Fibroblast of lung (primary cell): ENCODE measurements around the gene SLC31A1. TPM values are rescaled to one million over a fixed set of nuclear protein-coding genes. Genes with fewer than 3 reads are reported as not detected.
"Not testable (repeated sequence)": the region's sequence is repeated elsewhere in the genome, so short reads cannot be mapped to it uniquely, and the experiment has no call there.

Experiments
- DNase-seq, 2 donors: peaks; one replicate each; pipeline versions ENCODE4 v3.0.0 to v3.0.0-alpha.2; 2010; ENCODE audit warnings: low read depth in 2 of 2
- H2AFZ ChIP-seq: 2 replicates; pipeline ENCODE4 v1.5.1; 2012; ENCODE audit warnings: low read length, control low read depth, inconsistent platforms
- H3K27ac ChIP-seq: 2 replicates; pipeline ENCODE4 v1.5.1; 2011; ENCODE audit warnings: low read length, control low read depth; ENCODE audit not compliant: insufficient read depth
- H3K27me3 ChIP-seq: 2 replicates; pipeline ENCODE4 v1.5.1; 2011; ENCODE audit warnings: mild to moderate bottlenecking, low read length; ENCODE audit not compliant: control insufficient read depth, insufficient read depth
- H3K36me3 ChIP-seq: 2 replicates; pipeline ENCODE4 v1.5.1; 2011; ENCODE audit warnings: low read length; ENCODE audit not compliant: control insufficient read depth, insufficient read depth
- H3K4me1 ChIP-seq: 2 replicates; pipeline ENCODE4 v1.5.1; 2011; ENCODE audit warnings: low read length; ENCODE audit not compliant: control insufficient read depth, insufficient read depth; ENCODE audit errors: extremely low read depth
- H3K4me2 ChIP-seq: 2 replicates; pipeline ENCODE4 v1.5.1; 2011; ENCODE audit warnings: low read length, control low read depth; ENCODE audit not compliant: insufficient read depth; ENCODE audit errors: extremely low read depth
- H3K4me3 ChIP-seq, 4 experiments: fragments of 200-600 bp in 1 of 4; sonication (generic) in 1 of 4; replicated peaks in 1 of 4; 2 replicates each; pipeline ENCODE4 v1.5.1; 2011 to 2016; ENCODE audit warnings: low read length in 4 of 4, low read depth in 3 of 4, mild to moderate bottlenecking in 3 of 4, control low read depth in 2 of 4, inconsistent platforms in 1 of 4, mixed read lengths in 1 of 4; ENCODE audit not compliant: insufficient read depth in 1 of 4; ENCODE audit errors: control extremely low read depth in 1 of 4
- H3K79me2 ChIP-seq: 2 replicates; pipeline ENCODE4 v1.5.1; 2012; ENCODE audit warnings: mild to moderate bottlenecking, low read length, inconsistent platforms; ENCODE audit not compliant: control insufficient read depth, insufficient read depth
- H3K9ac ChIP-seq: 2 replicates; pipeline ENCODE4 v1.5.1; 2011; ENCODE audit warnings: mild to moderate bottlenecking, low read length, control low read depth; ENCODE audit not compliant: insufficient read depth
- H3K9me3 ChIP-seq: 2 replicates; pipeline ENCODE4 v1.5.1; 2012; ENCODE audit warnings: low read depth, low read length; ENCODE audit not compliant: control insufficient read depth, insufficient read depth
- H4K20me1 ChIP-seq: 2 replicates; pipeline ENCODE4 v1.5.1; 2011; ENCODE audit warnings: low read length; ENCODE audit not compliant: control insufficient read depth, insufficient read depth; ENCODE audit errors: extremely low read depth
- CTCF ChIP-seq, 2 donors: IDR thresholded peaks in 1 of 2; conservative IDR thresholded peaks in 1 of 2; 1 replicate in 1 of 2; 2 replicates in 1 of 2; pipeline ENCODE4 v1.5.1; 2011 to 2012; ENCODE audit warnings: low read length in 2 of 2, control low read depth in 1 of 2, inconsistent platforms in 1 of 2, low read depth in 1 of 2, mild to moderate bottlenecking in 1 of 2
- EZH2 ChIP-seq: IDR thresholded peaks from 2 replicates; pipeline ENCODE4 v1.5.1; 2012; ENCODE audit warnings: low read length, control low read depth, mild to moderate bottlenecking; ENCODE audit errors: missing control alignments
- polyA plus RNA-seq, 2 donors: library from polyadenylated mRNA; depleted of rRNA in 1 of 2; stranded (reverse) in 1 of 2; unstranded in 1 of 2; fragments of >200 nt; gene quantifications; 2 replicates each; pipeline ENCODE4 v1.2.1, GENCODE V29; 2011 to 2012; ENCODE audit warnings: missing spikeins in 1 of 2
- total RNA-seq: library from RNA; depleted of rRNA; stranded (reverse); fragments of >200 nt; gene quantifications from 2 replicates; pipeline ENCODE4 v1.2.1, GENCODE V29; 2014

Gene SLC31A1
- total and polyA plus RNA-seq, 2 donors (not counting 1 experiment from before 2014, with no cell fraction given) = 33.0 to 44.4 TPM

DNA sequence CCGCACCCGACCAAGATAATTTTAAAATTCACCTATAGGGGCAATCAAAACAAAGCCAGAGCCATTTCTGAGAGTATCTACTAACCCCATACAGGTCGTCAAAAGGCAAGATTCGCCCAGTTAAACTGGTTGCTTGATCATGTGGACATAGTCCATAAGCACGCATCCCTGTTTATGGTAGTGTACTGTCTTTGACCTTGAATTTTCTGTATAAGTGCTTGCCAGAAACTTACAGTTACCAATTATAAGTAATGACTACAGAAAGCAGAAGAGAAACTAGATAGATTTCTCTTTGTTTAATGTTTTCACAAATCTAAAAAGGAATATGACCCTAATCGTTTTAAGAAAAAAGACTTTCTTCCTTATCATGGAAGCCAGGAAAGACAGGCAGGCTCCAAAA, 25.6 kb downstream of the SLC31A1 start:
- H3K27me3 ChIP-seq = no peaks in the 10 kb centered on the region
- H3K4me1 ChIP-seq = no peaks in the 10 kb centered on the region
- H3K9ac ChIP-seq = no peak overlapping the region
- no peaks in the 10 kb centered on the region for H3K36me3 ChIP-seq
- H3K27ac ChIP-seq = no peak overlapping the region
- H4K20me1 ChIP-seq = no peaks in the 10 kb centered on the region
- no peak overlapping the region for H3K4me2 ChIP-seq
- H3K79me2 ChIP-seq = no peaks in the 10 kb centered on the region
- H2AFZ ChIP-seq = no peak overlapping the region
- H3K9me3 ChIP-seq = no peaks in the 10 kb centered on the region
- no peak for DNase-seq
- TF ChIP-seq CTCF (conservative IDR thresholded peaks at IDR 0.05 in 1 of 2, IDR thresholded peaks at IDR 0.05 in 1 of 2; ENCODE audit: low read depth in 1 of 2, low read length in 2 of 2) = no peak
- H3K4me3 ChIP-seq = no peak overlapping the region

GRCh38 chr9:113247640-113248039, 26.3 kb downstream of the SLC31A1 start:
- Histone ChIP-seq H3K4me2 (no peak overlapping the region), H3K4me3 (no peak overlapping the region)

DNA sequence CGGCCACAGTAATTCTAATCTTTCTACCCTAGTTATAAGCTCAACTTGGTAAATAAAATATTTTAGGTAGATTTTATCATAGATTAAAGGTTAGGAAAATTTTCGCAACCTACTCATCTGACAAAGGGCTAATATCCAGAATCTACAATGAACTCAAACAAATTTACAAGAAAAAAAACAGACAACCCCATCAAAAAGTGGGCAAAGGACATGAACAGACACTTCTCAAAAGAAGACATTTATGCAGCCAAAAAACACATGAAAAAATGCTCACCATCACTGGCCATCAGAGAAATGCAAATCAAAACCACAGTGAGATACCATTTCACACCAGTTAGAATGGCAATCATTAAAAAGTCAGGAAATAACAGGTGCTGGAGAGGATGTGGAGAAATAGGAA, 28.3 kb downstream of the SLC31A1 start:
- not testable (repeated sequence) for H3K4me1 ChIP-seq, H3K9me3 ChIP-seq, H2AFZ ChIP-seq, H3K4me2 ChIP-seq, H3K36me3 ChIP-seq, H3K79me2 ChIP-seq, H3K27ac ChIP-seq, H3K9ac ChIP-seq, H3K4me3 ChIP-seq, H3K27me3 ChIP-seq, H4K20me1 ChIP-seq, DNase-seq

More at GRCh38 chr9:113247640-113248039, 26.3 kb downstream of the SLC31A1 start:
- H3K79me2 ChIP-seq = no peaks in the 10 kb centered on the region
- H3K4me1 ChIP-seq = no peaks in the 10 kb centered on the region
- H3K27ac ChIP-seq = no peak overlapping the region
- no peak overlapping the region for H3K9ac ChIP-seq
- H4K20me1 ChIP-seq = no peaks in the 10 kb centered on the region
- H3K36me3 ChIP-seq = no peaks in the 10 kb centered on the region
- H3K9me3 ChIP-seq = no peaks in the 10 kb centered on the region
- H2AFZ ChIP-seq = no peak overlapping the region
- H3K27me3 ChIP-seq = no peaks in the 10 kb centered on the region
- TF ChIP-seq CTCF (conservative IDR thresholded peaks at IDR 0.05 in 1 of 2, IDR thresholded peaks at IDR 0.05 in 1 of 2; ENCODE audit: low read depth in 1 of 2, low read length in 2 of 2) (no peak), EZH2 (no peak)
- DNase-seq = no peak
